Activated CD4-positive, alpha-beta memory T cell treated with anti-CD3 and anti-CD28 coated beads for 36 hours (primary cell): ENCODE results near the gene DFFA. TPM values are rescaled to one million over a fixed set of nuclear protein-coding genes. Genes with fewer than 3 reads are reported as not detected.
A peak's percentile ranks its signal among the peaks of the same experiment; 100 is the strongest.
"Not testable (repeated sequence)": the region's sequence is repeated elsewhere in the genome, so short reads cannot be mapped to it uniquely, and the experiment has no call there.

Source experiments
- CTCF ChIA-PET: fragments of 350-600 bp; sonication (Branson Sonifier 250); formaldehyde crosslinking; loops from one replicate; lab custom pipeline; 2021; ENCODE audit warnings: antibody characterized with exemption, inconsistent platforms; lab: Charles Lee
- POLR2A ChIA-PET: fragments of 350-600 bp; sonication (Branson Sonifier 250); formaldehyde crosslinking; loops from one replicate; lab custom pipeline; 2021; ENCODE audit warnings: antibody characterized with exemption; lab: Charles Lee
- DNase-seq: peaks from one replicate; pipeline ENCODE4 v3.0.0-alpha.2; 2020
- H3K27ac Mint-ChIP-seq: one replicate; pipeline ENCODE4 v1.8.0; 2021; ENCODE audit warnings: mixed read lengths
- H3K27me3 Mint-ChIP-seq: one replicate; pipeline ENCODE4 v1.8.0; 2021; ENCODE audit warnings: mixed read lengths
- H3K36me3 Mint-ChIP-seq: one replicate; pipeline ENCODE4 v1.8.0; 2021; ENCODE audit warnings: mixed read lengths
- H3K4me1 Mint-ChIP-seq: one replicate; pipeline ENCODE4 v1.8.0; 2021; ENCODE audit warnings: low read depth, mixed read lengths
- H3K4me3 Mint-ChIP-seq: one replicate; pipeline ENCODE4 v1.8.0; 2021; ENCODE audit warnings: mild to moderate bottlenecking, mixed read lengths
- H3K9me3 Mint-ChIP-seq: one replicate; pipeline ENCODE4 v1.8.0; 2021; ENCODE audit warnings: mixed read lengths
- intact Hi-C: fragments of 100-400 bp; cut with micrococcal nuclease; formaldehyde crosslinking; loops from one replicate; pipeline ENCODE4 v1.15.1; 2023
- total RNA-seq, 2 experiments: library from RNA; stranded (reverse); gene quantifications; one replicate each; pipeline ENCODE4 v1.2.3, GENCODE V29; 2021

Gene DFFA
- total RNA-seq, 2 experiments from 2014 or later, result 32.0 to 32.8 TPM

DNA sequence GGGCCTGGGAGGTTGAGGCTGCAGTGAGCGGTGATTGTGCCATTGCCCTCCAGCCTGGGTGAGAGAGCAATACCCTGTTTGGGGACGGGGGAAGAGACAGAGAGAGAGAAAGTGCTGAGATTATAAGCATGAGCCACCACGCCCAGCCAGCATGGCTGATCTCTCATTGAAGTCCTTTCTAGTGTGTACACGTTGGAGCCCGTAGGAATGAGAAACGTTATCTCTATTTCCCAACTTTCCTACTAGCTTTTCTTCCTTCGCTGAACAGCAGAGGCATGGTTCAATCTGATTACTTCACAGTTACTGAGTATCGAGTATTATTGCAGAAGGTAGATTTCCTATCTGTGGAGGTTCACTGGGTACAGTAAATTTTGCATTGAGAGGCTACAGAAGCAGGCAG is 7.0 kb upstream of the DFFA start:
- no peaks in the 10 kb centered on the region for H3K9me3 Mint-ChIP-seq
- peaks cover 6% of the 10 kb centered on the region for H3K36me3 Mint-ChIP-seq
- ChIA-PET POLR2A (no interaction called here), CTCF (interaction anchor here (1.3 kb wide), 2 partner anchors 15 to 49 kb away, joined by 4 to 8 read pairs; partner anchors contain the start of gene CENPS)
- DNase-seq, result no peak
- no peak overlapping the region for H3K27ac Mint-ChIP-seq
- intact Hi-C loops, result no loop called here
- peaks cover 23% of the 10 kb centered on the region for H3K4me1 Mint-ChIP-seq
- H3K4me3 Mint-ChIP-seq, result no peak overlapping the region
- no peaks in the 10 kb centered on the region for H3K27me3 Mint-ChIP-seq

DNA sequence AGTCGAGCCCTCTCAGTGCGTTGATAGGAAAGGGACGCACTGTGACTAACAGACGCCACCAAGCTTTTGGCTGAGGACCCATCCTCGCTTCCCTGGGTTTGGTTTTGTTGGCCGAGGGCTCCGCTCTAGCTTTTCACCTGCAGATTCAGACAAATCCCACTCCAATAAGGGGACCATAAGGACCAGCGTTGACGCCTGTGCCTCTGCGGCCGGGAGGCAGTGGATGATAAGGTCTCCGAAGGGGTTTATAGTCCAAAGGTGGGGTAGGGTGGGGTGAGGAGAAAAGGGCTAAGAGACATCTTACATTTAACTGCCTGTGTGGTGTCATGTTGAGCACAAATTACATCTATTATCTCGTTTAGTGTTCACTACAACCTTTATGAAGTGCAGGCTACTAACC is 3.2 kb upstream of the DFFA start:
- DNase-seq, result no peak
- Mint-ChIP-seq H3K4me1 (peaks cover 37% of the 10 kb centered on the region), H3K9me3 (no peaks in the 10 kb centered on the region), H3K27ac (peak overlapping the region; percentile 89), H3K27me3 (no peaks in the 10 kb centered on the region), H3K36me3 (peaks cover 6% of the 10 kb centered on the region), H3K4me3 (peak overlapping the region; percentile 93)
- CTCF ChIA-PET, result interaction anchor here (1.0 to 1.4 kb wide), 2 partner anchors 16 to 19 kb away, joined by 4 to 18 read pairs; no protein-coding TSS in a partner anchor
- intact Hi-C loops, result loop anchor here (2.0 kb wide), 2 partner anchors 35 to 77 kb away; partner anchors contain the start of gene PGD
- POLR2A ChIA-PET, result interaction anchor here (0.8 kb wide), 2 partner anchors 17 to 20 kb away, joined by 3 to 4 read pairs; no protein-coding TSS in a partner anchor

DNA sequence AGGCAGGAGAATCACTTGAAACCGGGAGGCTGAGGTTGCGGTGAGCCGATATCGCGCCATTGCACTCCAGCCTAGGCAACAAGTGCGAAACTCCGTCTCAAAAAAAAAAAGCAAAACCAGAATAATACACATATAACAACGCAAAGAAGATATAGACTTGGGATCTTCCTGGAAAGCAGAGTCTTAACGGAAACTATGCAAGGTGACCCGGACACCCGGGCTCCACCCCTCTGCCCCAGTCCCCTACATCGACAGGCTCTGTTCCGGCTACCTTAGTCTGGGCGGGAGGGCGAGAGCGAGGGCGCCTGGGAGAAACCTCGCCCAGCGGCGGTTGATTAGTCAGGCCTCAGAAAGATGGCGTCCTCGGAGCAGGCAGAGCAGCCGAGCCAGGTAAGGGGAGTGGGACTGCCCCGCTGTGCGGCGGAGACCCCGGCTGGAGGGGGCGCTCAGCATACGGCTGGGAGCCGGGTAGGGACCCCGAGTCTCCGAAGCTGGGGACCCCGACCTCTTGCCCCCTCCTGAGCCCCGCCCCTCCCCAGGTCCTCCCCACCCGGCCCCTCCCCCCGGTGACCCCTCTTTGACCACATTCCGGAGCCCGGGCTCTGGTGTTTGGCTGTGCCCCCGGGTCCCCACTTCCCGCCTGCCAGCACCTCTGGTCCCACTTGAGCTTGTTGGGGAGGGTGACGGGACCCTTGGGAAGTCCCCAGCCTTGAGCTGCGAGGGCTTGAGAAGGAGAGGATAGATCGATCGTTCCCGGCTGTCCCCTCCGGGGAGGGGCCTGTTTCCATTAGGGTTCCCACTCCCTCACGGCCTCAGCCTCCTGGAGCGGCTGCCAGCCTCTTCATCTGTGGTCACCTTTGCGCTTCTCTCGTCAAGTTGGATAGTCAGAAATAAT is 2.5 kb upstream of the DFFA start, which contains the start of gene PEX14:
PEX14 (plus strand) TSS at position 338 of the 895 bp plus-strand sequence; CDS start at position 355, 17 bp downstream.
- intact Hi-C loops, result loop anchor here (1.0 to 2.0 kb wide), 4 partner anchors 20 to 443 kb away; partner anchors contain the start of genes PGD and UBE4B
- Mint-ChIP-seq H3K36me3 (peaks cover 6% of the 10 kb centered on the region), H3K27me3 (no peaks in the 10 kb centered on the region), H3K4me1 (peaks cover 37% of the 10 kb centered on the region), H3K27ac (peak within 1 kb of the TSS; percentile 89), H3K4me3 (peak within 1 kb of the TSS; percentile 93), H3K9me3 (no peaks in the 10 kb centered on the region)
- ChIA-PET CTCF (interaction anchor here (1.0 to 1.4 kb wide), 2 partner anchors 17 to 20 kb away, joined by 4 to 18 read pairs; no protein-coding TSS in a partner anchor), POLR2A (interaction anchor here (0.8 kb wide), 2 partner anchors 17 to 20 kb away, joined by 3 to 4 read pairs; no protein-coding TSS in a partner anchor)
- DNase-seq, result peak; percentile 94

DNA sequence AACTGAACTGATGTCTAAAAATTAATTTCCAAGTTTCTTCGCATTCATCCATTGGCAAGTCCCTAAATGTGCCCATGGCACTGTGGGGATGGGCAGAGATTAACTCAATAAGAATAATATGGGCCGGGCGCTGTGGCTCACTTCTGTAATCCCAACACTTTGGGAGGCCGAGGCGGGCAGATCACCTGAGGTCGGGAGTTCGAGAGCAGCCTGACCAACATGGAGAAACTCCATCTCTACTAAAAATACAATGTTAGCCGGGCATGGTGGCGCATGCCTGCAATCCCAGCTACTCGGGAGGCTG is 1.9 kb upstream of the DFFA start:
- intact Hi-C loops, result loop anchor here (1.0 to 2.0 kb wide), 4 partner anchors 21 to 442 kb away; partner anchors contain the start of genes PGD and UBE4B
- peak overlapping the region; percentile 82 for H3K27ac Mint-ChIP-seq
- H3K27me3 Mint-ChIP-seq, H3K36me3 Mint-ChIP-seq, DNase-seq, CTCF ChIA-PET, POLR2A ChIA-PET, H3K9me3 Mint-ChIP-seq: not testable (repeated sequence)
- peak overlapping the region; percentile 93 for H3K4me3 Mint-ChIP-seq
- H3K4me1 Mint-ChIP-seq, result peaks cover 34% of the 10 kb centered on the region

DNA sequence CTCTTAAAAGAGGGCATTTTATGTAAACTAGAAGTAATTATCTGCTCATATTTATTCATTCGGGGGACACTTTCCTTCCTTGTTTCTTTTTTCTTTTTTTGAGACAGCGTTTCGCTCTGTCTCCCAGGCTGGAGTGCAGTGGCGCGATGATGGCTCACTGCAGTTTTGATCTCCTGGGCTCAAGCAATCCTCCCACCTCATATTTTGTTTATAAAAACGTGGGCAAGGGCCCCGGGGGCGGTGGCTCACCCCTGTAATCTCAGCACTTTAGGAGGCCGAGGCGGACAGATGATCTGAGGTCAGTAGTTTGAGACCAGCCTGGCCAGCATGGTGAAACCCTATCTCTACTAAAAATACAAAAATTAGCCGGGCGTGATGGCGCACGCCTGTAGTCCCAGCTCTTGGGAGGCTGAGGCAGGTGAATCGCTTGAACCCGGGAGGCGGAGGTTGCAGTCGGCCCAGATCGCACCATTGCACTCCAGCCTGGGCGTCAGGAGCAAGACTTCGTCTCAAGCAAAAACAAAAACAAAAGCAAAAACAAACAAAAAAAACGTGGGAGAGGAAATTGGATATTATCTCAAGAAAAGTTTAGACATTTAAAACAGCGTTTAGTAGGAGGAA is 926 bp upstream of the DFFA start:
- Mint-ChIP-seq H3K36me3 (peaks cover 11% of the 10 kb centered on the region), H3K9me3 (no peaks in the 10 kb centered on the region), H3K4me3 (peak overlapping the region; percentile 92), H3K27ac (peak overlapping the region; percentile 82), H3K4me1 (peaks cover 34% of the 10 kb centered on the region), H3K27me3 (no peaks in the 10 kb centered on the region)
- ChIA-PET CTCF (interaction anchor here (0.6 to 1.0 kb wide), 3 partner anchors 21 to 166 kb away, joined by 3 to 4 read pairs (median 3); partner anchors contain the start of gene CORT), POLR2A (interaction anchor here (0.6 kb wide), 1 partner anchor 655 kb away, joined by 3 read pairs; no protein-coding TSS in a partner anchor)
- intact Hi-C loops, result no loop called here
- DNase-seq, result no peak

DNA sequence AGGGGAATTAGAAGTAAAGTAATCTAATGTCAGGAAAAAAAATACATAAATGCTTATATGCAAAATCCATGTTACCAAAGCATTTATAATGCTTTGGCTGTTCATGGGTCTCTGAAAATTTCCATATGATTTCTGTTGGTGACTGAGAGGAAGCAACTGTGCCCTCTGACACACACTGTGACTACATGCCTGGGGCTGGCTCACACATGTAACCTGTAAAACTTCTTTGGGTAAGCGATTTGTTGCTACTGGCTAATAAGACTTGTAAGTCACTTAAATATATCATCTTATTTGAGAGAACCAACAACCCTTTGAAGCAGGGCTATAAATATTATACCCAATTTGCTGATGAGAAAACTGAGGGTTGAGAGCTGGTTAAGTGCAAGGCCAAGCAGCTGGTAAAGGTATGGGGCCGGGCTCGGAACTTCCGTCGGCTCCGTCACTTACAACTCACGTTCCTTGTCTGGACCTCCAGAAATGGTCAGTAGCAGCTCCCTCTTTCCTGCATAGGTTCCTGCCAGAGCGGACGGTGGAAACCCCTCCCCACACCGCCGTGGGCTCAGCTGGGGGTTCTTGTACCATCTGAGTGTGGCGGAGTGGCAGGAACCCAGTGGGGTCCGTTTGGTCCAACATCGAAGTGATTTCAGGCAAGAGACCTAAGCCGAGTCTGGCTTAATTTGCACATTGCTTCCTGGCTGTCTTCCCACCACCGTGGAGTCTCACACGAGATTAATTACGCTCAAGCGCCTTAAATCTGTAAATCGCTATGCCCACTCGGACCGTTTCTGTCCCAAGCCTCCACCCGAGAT is 714 bp downstream of the DFFA start:
- peak overlapping the region; percentile 92 for H3K4me3 Mint-ChIP-seq
- intact Hi-C loops, result loop anchor here (1.0 kb wide), 1 partner anchor 41 kb away; the partner anchor contains the start of gene CENPS
- H3K27ac Mint-ChIP-seq, result peak overlapping the region; percentile 82
- no peaks in the 10 kb centered on the region for H3K9me3 Mint-ChIP-seq
- peaks cover 21% of the 10 kb centered on the region for H3K36me3 Mint-ChIP-seq
- POLR2A ChIA-PET, result interaction anchor here (0.9 kb wide), 1 partner anchor 41 kb away, joined by 3 read pairs; the partner anchor contains the start of gene CENPS
- H3K4me1 Mint-ChIP-seq, result peaks cover 27% of the 10 kb centered on the region
- no peaks in the 10 kb centered on the region for H3K27me3 Mint-ChIP-seq
- peak; percentile 18 for DNase-seq
- CTCF ChIA-PET, result interaction anchor here (2.6 kb wide), 1 partner anchor 23 kb away, joined by 13 read pairs; no protein-coding TSS in a partner anchor

DNA sequence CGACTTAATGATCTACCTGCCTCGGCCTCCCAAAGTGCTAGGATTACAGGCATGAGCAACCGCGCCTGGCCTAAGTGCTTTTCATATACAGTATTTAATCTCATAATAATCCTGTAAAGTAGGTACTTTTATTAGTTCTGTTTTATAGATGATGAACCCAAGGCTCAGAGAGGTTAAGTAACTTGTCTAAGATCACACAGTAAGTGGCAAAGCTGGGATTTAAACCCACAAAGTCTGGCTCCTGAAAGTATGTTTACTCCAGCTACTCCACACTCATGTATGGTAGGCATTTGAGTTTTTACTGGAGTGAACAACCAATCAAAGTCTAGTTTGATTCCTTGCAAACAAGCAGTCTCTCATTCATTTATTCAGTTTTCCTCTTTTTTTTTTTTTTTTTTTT is 2.3 kb downstream of the DFFA start:
- Mint-ChIP-seq H3K27me3 (no peaks in the 10 kb centered on the region), H3K36me3 (peaks cover 22% of the 10 kb centered on the region), H3K4me3 (no peak overlapping the region), H3K4me1 (peaks cover 17% of the 10 kb centered on the region), H3K9me3 (no peaks in the 10 kb centered on the region), H3K27ac (no peak overlapping the region)
- intact Hi-C loops, result no loop called here
- CTCF ChIA-PET, result interaction anchor here (2.6 kb wide), 1 partner anchor 24 kb away, joined by 13 read pairs; no protein-coding TSS in a partner anchor
- POLR2A ChIA-PET, result no interaction called here
- DNase-seq, result no peak

DNA sequence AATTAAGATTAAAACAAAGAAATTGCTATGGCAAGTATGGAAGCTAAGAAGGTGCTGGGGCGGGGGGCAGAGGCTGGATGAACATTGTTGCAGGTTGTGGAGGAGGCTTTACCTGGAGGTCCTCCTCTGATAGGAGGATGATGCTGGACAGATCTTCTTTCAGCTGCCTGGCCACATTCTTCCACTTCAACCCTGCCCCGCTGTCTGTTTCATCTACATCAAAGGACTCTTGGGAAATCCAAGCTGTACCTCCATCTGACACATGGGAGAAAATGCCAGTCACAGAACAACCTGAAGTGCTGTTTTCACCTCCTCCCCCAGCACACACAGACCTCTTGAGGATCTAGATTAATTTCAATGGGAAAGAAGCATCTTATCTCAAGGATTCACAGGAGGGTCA is 5.3 kb downstream of the DFFA start:
- intact Hi-C loops, result no loop called here
- no peak overlapping the region for H3K27ac Mint-ChIP-seq
- H3K36me3 Mint-ChIP-seq, result peaks cover 33% of the 10 kb centered on the region
- ChIA-PET POLR2A (no interaction called here), CTCF (no interaction called here)
- H3K4me1 Mint-ChIP-seq, result peaks cover 6% of the 10 kb centered on the region
- H3K4me3 Mint-ChIP-seq, result no peak overlapping the region
- H3K9me3 Mint-ChIP-seq, result no peaks in the 10 kb centered on the region
- DNase-seq, result no peak
- no peaks in the 10 kb centered on the region for H3K27me3 Mint-ChIP-seq

DNA sequence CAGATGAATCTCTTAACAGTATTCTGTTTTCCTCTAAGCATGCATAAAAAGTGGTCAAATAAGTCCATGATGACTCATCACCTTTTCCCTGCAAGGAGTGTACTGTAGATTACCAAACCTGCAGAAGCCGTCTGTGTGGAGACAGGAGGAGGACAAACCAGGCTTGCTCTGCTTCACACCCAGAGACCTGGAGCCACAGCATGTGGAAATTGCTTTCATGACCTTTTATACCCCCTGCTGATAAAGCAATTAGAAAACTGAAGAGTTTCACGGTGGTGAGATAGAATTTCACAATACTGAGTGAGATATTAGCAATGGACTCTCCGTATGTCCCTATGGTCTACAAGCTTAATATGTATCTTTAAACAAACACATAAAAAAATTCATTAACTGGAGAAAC is 13.1 kb downstream of the DFFA start:
- Mint-ChIP-seq H3K4me3 (no peak overlapping the region), H3K4me1 (peaks cover 2% of the 10 kb centered on the region), H3K9me3 (no peaks in the 10 kb centered on the region), H3K27ac (no peak overlapping the region), H3K36me3 (peaks cover 28% of the 10 kb centered on the region), H3K27me3 (no peaks in the 10 kb centered on the region)
- ChIA-PET CTCF (no interaction called here), POLR2A (no interaction called here)
- intact Hi-C loops, result no loop called here
- DNase-seq, result no peak

DNA sequence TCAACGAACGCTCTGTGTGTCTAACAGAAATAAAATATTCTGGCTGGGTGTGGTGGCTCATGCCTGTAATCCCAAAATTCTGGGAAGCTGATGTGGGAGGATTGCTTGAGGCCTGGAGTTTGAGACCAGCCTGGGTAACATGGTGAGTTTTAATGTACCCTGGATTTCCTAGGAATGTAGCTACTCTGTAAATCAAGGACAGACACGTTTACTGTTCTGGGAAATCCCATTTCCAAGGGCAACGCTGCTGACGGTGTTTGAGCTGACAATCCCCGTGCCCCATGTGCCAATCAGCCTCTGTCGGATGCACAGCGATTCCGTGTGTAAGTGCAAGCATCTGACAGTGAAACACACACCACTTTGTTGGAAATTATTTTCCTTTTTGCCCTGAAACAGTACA is 14.5 kb downstream of the DFFA start:
- POLR2A ChIA-PET, result no interaction called here
- peaks cover 21% of the 10 kb centered on the region for H3K36me3 Mint-ChIP-seq
- no peak for DNase-seq
- H3K27me3 Mint-ChIP-seq, result no peaks in the 10 kb centered on the region
- H3K4me1 Mint-ChIP-seq, result peaks cover 2% of the 10 kb centered on the region
- intact Hi-C loops, result no loop called here
- H3K9me3 Mint-ChIP-seq, result no peaks in the 10 kb centered on the region
- no peak overlapping the region for H3K4me3 Mint-ChIP-seq
- CTCF ChIA-PET, result interaction anchor here (1.0 kb wide), 1 partner anchor 37 kb away, joined by 3 read pairs; no protein-coding TSS in a partner anchor
- no peak overlapping the region for H3K27ac Mint-ChIP-seq

DNA sequence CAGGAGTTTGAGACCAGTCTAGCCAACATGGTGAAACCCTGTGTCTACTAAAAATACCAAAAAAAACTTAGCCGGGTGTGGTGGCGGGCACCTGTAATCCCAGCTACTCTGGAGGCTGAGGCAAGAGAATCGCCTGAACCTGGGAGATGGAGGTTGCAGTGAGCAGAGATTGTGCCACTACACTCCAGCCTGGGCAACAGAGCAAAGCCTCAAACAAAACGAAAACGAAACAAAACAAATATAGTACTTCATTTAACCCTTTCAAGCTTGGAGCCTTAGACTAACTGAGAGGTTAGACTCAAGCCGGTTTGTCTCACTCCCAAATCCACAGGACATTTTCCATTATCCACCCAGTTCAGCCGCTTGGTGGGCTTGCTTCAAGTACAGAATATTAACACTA is 14.9 kb downstream of the DFFA start:
- H3K27ac Mint-ChIP-seq, H3K9me3 Mint-ChIP-seq, intact Hi-C loops, POLR2A ChIA-PET, H3K4me1 Mint-ChIP-seq, H3K27me3 Mint-ChIP-seq, DNase-seq, H3K4me3 Mint-ChIP-seq: not testable (repeated sequence)
- H3K36me3 Mint-ChIP-seq, result peaks cover 18% of the 10 kb centered on the region
- CTCF ChIA-PET, result interaction anchor here (1.0 kb wide), 1 partner anchor 37 kb away, joined by 3 read pairs; no protein-coding TSS in a partner anchor
